ENCODE measurements around the gene ZNF407. TPM values are rescaled to one million over a fixed set of nuclear protein-coding genes. Genes with fewer than 3 reads are reported as not detected.
A peak's percentile ranks its signal among the peaks of the same experiment; 100 is the strongest.

The ZNF407 gene
- total and polyA plus RNA-seq, 3 donors from 2014 or later = 10.9 to 35.9 (median 30.8) TPM

GRCh38 chr18:74551452-74551851 is 46.2 kb upstream of the ZNF407 start:
- H3K27ac ChIP-seq = no peak overlapping the region
- H3K9me3 ChIP-seq = no peaks in the 10 kb centered on the region
- WGBS, 2 donors = 40 to 42% methylated on average over 3 of the region's 3 CpGs
- no peak for TF ChIP-seq POLR2A (IDR thresholded peaks at IDR 0.05)
- TF ChIP-seq CTCF (IDR thresholded peaks at IDR 0.05) = no peak
- H3K27me3 ChIP-seq = no peaks in the 10 kb centered on the region
- intact Hi-C loops (cut with DNase I; ENCODE audit: low total_unique reads) = no loop called here
- no peak for DNase-seq
- no peak overlapping the region for H3K4me3 ChIP-seq
- H3K4me1 ChIP-seq = no peaks in the 10 kb centered on the region
- H3K36me3 ChIP-seq (ENCODE audit: low read depth, missing control alignments) = no peaks in the 10 kb centered on the region

GRCh38 chr18:74551936-74552555 is 45.6 kb upstream of the ZNF407 start:
- Histone ChIP-seq H3K9me3 (no peaks in the 10 kb centered on the region), H3K4me3 (no peak overlapping the region), H3K27ac (no peak overlapping the region), H3K4me1 (no peaks in the 10 kb centered on the region), H3K36me3 (ENCODE audit: low read depth, missing control alignments) (no peaks in the 10 kb centered on the region), H3K27me3 (no peaks in the 10 kb centered on the region)
- peak; percentile 94 for DNase-seq
- WGBS, 2 donors = 23 to 31% methylated on average over 5 of the region's 5 CpGs
- TF ChIP-seq POLR2A (IDR thresholded peaks at IDR 0.05) (no peak), CTCF (IDR thresholded peaks at IDR 0.05) (peak; percentile 59 to 71 (median 67))
- intact Hi-C loops (cut with DNase I; ENCODE audit: low total_unique reads) = no loop called here

GRCh38 chr18:74556126-74556525 is 41.5 kb upstream of the ZNF407 start:
- no peak overlapping the region for H3K4me3 ChIP-seq
- no peaks in the 10 kb centered on the region for H3K9me3 ChIP-seq
- no peak overlapping the region for H3K27ac ChIP-seq
- H3K4me1 ChIP-seq = no peaks in the 10 kb centered on the region
- TF ChIP-seq CTCF (IDR thresholded peaks at IDR 0.05) (no peak), POLR2A (IDR thresholded peaks at IDR 0.05) (no peak)
- DNase-seq = no peak
- H3K36me3 ChIP-seq (ENCODE audit: low read depth, missing control alignments) = no peaks in the 10 kb centered on the region
- H3K27me3 ChIP-seq = no peaks in the 10 kb centered on the region
- 88 to 89% methylated on average over 11 of the region's 11 CpGs for WGBS, 2 donors
- intact Hi-C loops (cut with DNase I; ENCODE audit: low total_unique reads) = no loop called here

GRCh38 chr18:74558096-74558495 is 39.6 kb upstream of the ZNF407 start:
- no peak overlapping the region for H3K27ac ChIP-seq
- no peaks in the 10 kb centered on the region for H3K27me3 ChIP-seq
- H3K9me3 ChIP-seq = no peaks in the 10 kb centered on the region
- no peak for DNase-seq
- H3K4me1 ChIP-seq = no peaks in the 10 kb centered on the region
- 86 to 95% methylated on average over 3 to 4 of the region's 4 CpGs for WGBS, 2 donors
- no peaks in the 10 kb centered on the region for H3K36me3 ChIP-seq (ENCODE audit: low read depth, missing control alignments)
- intact Hi-C loops (cut with DNase I; ENCODE audit: low total_unique reads) = no loop called here
- no peak overlapping the region for H3K4me3 ChIP-seq
- TF ChIP-seq POLR2A (IDR thresholded peaks at IDR 0.05) (no peak), CTCF (IDR thresholded peaks at IDR 0.05) (no peak)

- Histone ChIP-seq H3K4me3 (no peak overlapping the region), H3K9me3 (no peaks in the 10 kb centered on the region), H3K27me3 (no peaks in the 10 kb centered on the region), H3K27ac (no peak overlapping the region), H3K36me3 (ENCODE audit: low read depth, missing control alignments) (no peaks in the 10 kb centered on the region), H3K4me1 (no peaks in the 10 kb centered on the region)
- intact Hi-C loops (cut with DNase I; ENCODE audit: low total_unique reads) = no loop called here
- WGBS, 2 donors = 62 to 82% methylated on average over 4 of the region's 4 CpGs
- TF ChIP-seq POLR2A (IDR thresholded peaks at IDR 0.05) = no peak
- TF ChIP-seq CTCF (IDR thresholded peaks at IDR 0.05) = no peak
- DNase-seq = no peak
These were observed 35.4 kb upstream of the ZNF407 start for GRCh38 chr18:74562131-74562730.

All from testis (tissue), 3 donors.